GM18526 (cell line): Measurements from ENCODE around the gene NR1H2.

Source experiments
- POLR2A ChIP-seq: IDR thresholded peaks from 3 replicates; pipeline ENCODE4 v1.6.1; 2011; ENCODE audit not compliant: insufficient read length; ENCODE audit errors: extremely low read depth

NR1H2 gene

GRCh38 chr19:50334741-50335421 is 41.4 kb upstream of the NR1H2 start:
- TF ChIP-seq POLR2A, result no peak

- TF ChIP-seq POLR2A, result no peak
Measured at GRCh38 chr19:50340331-50340730, 35.9 kb upstream of the NR1H2 start.

- TF ChIP-seq POLR2A, result no peak
Measured at GRCh38 chr19:50341091-50341564, 35.1 kb upstream of the NR1H2 start.

GRCh38 chr19:50344661-50345318 is 31.5 kb upstream of the NR1H2 start:
- peak; percentile 71 for TF ChIP-seq POLR2A

GRCh38 chr19:50349277-50350057 is 26.8 kb upstream of the NR1H2 start:
- no peak for TF ChIP-seq POLR2A

GRCh38 chr19:50352242-50352641 is 24.0 kb upstream of the NR1H2 start:
- no peak for TF ChIP-seq POLR2A

GRCh38 chr19:50356691-50357177 is 19.5 kb upstream of the NR1H2 start:
- TF ChIP-seq POLR2A, result no peak

GRCh38 chr19:50357178-50358100 is 18.8 kb upstream of the NR1H2 start:
- TF ChIP-seq POLR2A, result peak; percentile 63

GRCh38 chr19:50358483-50359327 is 17.6 kb upstream of the NR1H2 start:
- peak; percentile 50 for TF ChIP-seq POLR2A

GRCh38 chr19:50359328-50359818 is 16.9 kb upstream of the NR1H2 start:
- TF ChIP-seq POLR2A, result no peak

- TF ChIP-seq POLR2A, result no peak
Measured at GRCh38 chr19:50361290-50362029, 14.8 kb upstream of the NR1H2 start.

- no peak for TF ChIP-seq POLR2A
Measured at GRCh38 chr19:50362030-50362412, 14.2 kb upstream of the NR1H2 start.
